ENCODE data around the gene SPC24. TPM values are rescaled to one million over a fixed set of nuclear protein-coding genes. Genes with fewer than 3 reads are reported as not detected.
"Not testable (repeated sequence)": the region's sequence is repeated elsewhere in the genome, so short reads cannot be mapped to it uniquely, and the experiment has no call there.

Gene SPC24
- total RNA-seq, 6 donors from 2014 or later = 1.4 to 13.3 (median 2.1) TPM; not detected in 1

DNA sequence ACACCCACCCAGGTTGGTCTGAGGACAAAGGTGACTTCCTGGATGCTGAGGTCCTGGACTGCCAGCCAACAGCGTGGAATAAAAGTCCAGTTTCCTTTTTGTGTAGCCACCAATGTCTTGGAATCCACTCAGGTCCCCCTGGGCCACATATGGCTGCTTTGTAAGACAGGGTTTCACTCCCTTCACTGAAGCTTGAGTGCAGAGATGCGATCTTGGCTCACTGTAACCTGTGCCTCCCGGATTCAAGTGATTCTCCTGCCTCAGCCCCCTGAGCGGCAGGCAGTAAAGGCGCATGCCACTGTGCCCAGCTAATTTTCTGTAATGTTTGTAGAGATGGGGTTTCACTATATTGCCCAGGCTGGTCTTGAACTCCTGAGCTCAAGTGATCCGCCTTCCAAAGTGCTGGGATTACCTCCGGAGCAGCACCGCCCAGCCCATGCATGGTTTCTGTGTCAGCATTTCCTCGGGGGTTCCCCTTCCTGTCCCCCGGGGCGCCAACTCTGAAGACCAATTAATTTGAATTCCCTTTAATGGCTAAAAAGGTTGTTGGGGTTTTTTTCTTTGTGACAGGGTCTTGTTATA lies 24.2 kb upstream of the SPC24 start:
- Histone ChIP-seq H3K36me3 (peaks cover 10 to 39% (median 31%) of the 10 kb centered on the region in 4 donors), H3K4me3 (no peak overlapping the region), H3K9me3 (no peaks in the 10 kb centered on the region), H3K4me1 (peaks cover 6 to 27% (median 24%) of the 10 kb centered on the region in 4 donors), H3K27me3 (no peaks in the 10 kb centered on the region), H3K27ac (peak overlapping the region in 3 of 4 donors; percentile 30 to 48 (median 45))
- DNase-seq (no peak), ATAC-seq (ENCODE audit: low FRiP score in 2 of 2) (no peak)
- WGBS, 2 donors = 53 to 61% methylated on average over 10 to 11 of the region's 11 CpGs
- TF ChIP-seq, protein P1, sequence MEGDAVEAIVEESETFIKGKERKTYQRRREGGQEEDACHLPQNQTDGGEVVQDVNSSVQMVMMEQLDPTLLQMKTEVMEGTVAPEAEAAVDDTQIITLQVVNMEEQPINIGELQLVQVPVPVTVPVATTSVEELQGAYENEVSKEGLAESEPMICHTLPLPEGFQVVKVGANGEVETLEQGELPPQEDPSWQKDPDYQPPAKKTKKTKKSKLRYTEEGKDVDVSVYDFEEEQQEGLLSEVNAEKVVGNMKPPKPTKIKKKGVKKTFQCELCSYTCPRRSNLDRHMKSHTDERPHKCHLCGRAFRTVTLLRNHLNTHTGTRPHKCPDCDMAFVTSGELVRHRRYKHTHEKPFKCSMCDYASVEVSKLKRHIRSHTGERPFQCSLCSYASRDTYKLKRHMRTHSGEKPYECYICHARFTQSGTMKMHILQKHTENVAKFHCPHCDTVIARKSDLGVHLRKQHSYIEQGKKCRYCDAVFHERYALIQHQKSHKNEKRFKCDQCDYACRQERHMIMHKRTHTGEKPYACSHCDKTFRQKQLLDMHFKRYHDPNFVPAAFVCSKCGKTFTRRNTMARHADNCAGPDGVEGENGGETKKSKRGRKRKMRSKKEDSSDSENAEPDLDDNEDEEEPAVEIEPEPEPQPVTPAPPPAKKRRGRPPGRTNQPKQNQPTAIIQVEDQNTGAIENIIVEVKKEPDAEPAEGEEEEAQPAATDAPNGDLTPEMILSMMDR (IDR thresholded peaks at IDR 0.05) = no peak

DNA sequence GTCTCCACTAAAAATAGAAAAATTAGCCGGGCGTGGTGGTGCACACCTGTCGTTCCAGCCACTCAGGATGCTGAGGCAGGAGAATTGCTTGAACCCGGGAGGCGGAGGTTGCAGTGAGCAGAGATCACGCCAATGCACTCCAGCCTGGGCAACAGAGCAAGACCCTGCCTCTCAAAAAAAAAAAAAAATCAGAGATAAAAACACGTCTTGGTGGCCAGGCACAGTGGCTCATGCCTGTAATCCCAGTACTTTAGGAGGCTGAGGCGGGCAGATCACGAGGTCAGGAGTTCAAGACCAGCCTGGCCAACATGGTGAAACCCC lies 23.5 kb upstream of the SPC24 start:
- not testable (repeated sequence) for ATAC-seq (ENCODE audit: low FRiP score in 2 of 2)
- WGBS, 2 donors = 90 to 92% methylated on average over 9 of the region's 9 CpGs

DNA sequence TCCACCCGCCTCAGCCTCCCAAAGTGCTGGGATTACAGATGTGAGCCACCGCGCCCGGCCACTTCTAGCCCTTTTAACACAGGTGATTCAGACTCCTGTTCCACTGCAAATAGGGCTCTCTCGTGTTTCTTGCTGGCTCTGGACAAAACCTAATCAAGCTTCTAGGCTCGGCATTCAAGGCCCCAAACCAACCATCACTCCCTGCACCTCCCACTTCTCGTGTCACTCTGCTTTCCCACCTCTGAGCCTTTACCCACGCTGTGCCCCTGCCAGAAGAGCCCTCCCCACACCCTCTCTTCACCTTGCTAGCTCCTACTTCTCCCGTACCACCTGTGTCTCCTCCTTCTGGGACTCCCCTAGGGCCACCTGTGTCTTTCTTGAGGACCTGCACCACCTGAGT lies 22.0 kb upstream of the SPC24 start:
- TF ChIP-seq, protein P1 (IDR thresholded peaks at IDR 0.05) = no peak
- TF ChIP-seq EP300 (IDR thresholded peaks at IDR 0.05) = no peak
- no peak for TF ChIP-seq POLR2A (IDR thresholded peaks at IDR 0.05)
- no peak for TF ChIP-seq POLR2AphosphoS5 (IDR thresholded peaks at IDR 0.05)
- WGBS, 2 donors = 93 to 94% methylated on average over 9 of the region's 9 CpGs
- no peak overlapping the region for H3K27ac ChIP-seq

More for the DNA sequence above, 23.5 kb upstream of the SPC24 start:
- not testable (repeated sequence) for H3K4me3 ChIP-seq, H3K27me3 ChIP-seq, DNase-seq, H3K9me3 ChIP-seq
- H3K4me1 ChIP-seq = peaks cover 6 to 20% (median 17%) of the 10 kb centered on the region in 4 donors
- H3K27ac ChIP-seq = peak overlapping the region in 2 of 4 donors; percentile 35 to 45
- H3K36me3 ChIP-seq = peaks cover 15 to 46% (median 38%) of the 10 kb centered on the region in 4 donors

DNA sequence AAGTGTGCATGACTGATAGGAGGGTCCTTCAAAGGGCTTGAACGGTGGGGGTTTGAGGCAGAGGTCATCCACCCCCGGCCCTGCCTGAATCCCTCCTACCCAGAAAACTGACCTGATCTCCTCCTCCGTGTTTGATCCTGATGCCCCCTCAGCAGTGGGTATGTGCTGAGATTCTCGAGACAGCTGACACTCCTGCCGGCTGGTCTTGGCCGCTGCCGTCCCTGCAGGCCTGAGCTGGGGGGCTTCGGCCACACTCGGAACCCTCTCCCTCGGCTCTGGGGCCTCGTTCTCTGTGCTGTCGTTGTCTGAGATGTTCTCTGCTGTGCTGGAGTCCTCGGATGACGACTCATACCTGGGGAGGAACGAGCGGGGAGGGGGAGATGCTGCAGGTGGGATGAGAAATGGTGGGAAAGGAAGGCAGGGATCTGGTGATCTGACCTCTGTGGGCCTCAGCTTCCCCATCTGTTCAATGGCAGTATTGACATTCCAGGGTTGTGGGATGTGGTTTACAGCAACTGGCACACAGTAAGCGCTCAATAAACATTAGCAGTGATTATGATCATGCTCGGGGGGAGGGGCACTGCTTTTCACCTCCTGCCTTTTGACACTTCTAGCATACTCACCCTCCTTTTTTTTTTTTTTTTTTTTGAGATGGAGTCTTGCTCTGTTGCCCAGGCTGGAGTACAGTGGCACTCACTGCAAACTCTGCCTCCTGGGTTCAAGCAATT lies 21.0 kb upstream of the SPC24 start:
- Histone ChIP-seq H3K4me1 (peaks cover 6 to 17% (median 15%) of the 10 kb centered on the region in 4 donors), H3K27me3 (no peaks in the 10 kb centered on the region), H3K36me3 (peaks cover 23 to 69% (median 59%) of the 10 kb centered on the region in 4 donors), H3K4me3 (no peak overlapping the region), H3K27ac (no peak overlapping the region), H3K9me3 (no peaks in the 10 kb centered on the region)
- TF ChIP-seq POLR2AphosphoS5 (IDR thresholded peaks at IDR 0.05) (no peak), EP300 (IDR thresholded peaks at IDR 0.05) (no peak), POLR2A (IDR thresholded peaks at IDR 0.05) (no peak)
- TF ChIP-seq, protein P1 (IDR thresholded peaks at IDR 0.05) = no peak
- WGBS, 2 donors = 94 to 95% methylated on average over 18 of the region's 18 CpGs
- no peak for ATAC-seq (ENCODE audit: low FRiP score in 2 of 2)
- DNase-seq = peak in 1 of 2 donors; percentile 64

More for the DNA sequence above, 22.0 kb upstream of the SPC24 start:
- Histone ChIP-seq H3K4me3 (no peak overlapping the region), H3K4me1 (peaks cover 6 to 17% (median 15%) of the 10 kb centered on the region in 4 donors), H3K36me3 (peaks cover 23 to 62% (median 52%) of the 10 kb centered on the region in 4 donors), H3K9me3 (no peaks in the 10 kb centered on the region), H3K27me3 (no peaks in the 10 kb centered on the region)
- DNase-seq = no peak
- ATAC-seq (ENCODE audit: low FRiP score in 2 of 2) = no peak

DNA sequence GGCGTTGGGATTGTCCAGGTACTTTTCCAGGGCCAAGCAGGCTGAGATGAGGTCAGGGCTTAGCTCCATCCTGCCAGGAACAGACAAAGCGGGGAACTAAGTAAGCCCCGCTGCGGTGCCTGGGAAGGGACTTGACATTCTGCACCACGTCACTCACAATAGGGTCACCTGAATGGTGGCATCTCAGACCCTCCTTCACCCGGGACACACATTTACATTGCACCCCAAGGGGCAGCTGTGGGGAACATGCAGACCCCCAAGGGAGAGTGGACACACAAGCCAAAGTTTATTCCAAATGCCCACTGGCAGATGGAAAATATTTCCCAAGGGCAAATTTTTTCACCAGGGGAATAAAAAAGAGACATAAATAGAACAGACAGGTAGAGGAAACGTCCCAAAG lies 20.3 kb upstream of the SPC24 start:
- TF ChIP-seq EP300 (IDR thresholded peaks at IDR 0.05) (no peak), POLR2A (IDR thresholded peaks at IDR 0.05) (no peak), POLR2AphosphoS5 (IDR thresholded peaks at IDR 0.05) (no peak)
- TF ChIP-seq, protein P1 (IDR thresholded peaks at IDR 0.05) = no peak
- H3K27me3 ChIP-seq = no peaks in the 10 kb centered on the region
- H3K36me3 ChIP-seq = peaks cover 23 to 76% (median 61%) of the 10 kb centered on the region in 4 donors
- DNase-seq (no peak), ATAC-seq (ENCODE audit: low FRiP score in 2 of 2) (no peak)
- H3K27ac ChIP-seq = no peak overlapping the region
- no peak overlapping the region for H3K4me3 ChIP-seq
- no peaks in the 10 kb centered on the region for H3K9me3 ChIP-seq
- H3K4me1 ChIP-seq = peaks cover 6 to 17% (median 13%) of the 10 kb centered on the region in 4 donors
- WGBS, 2 donors = 87 to 92% methylated on average over 7 of the region's 7 CpGs
